ENCODE data around the gene DLGAP1. TPM values are rescaled to one million over a fixed set of nuclear protein-coding genes. Genes with fewer than 3 reads are reported as not detected.
A peak's percentile ranks its signal among the peaks of the same experiment; 100 is the strongest.

The DLGAP1 gene
- total and polyA plus RNA-seq, 2 experiments from 2014 or later, result 3.1 to 6.5 TPM

GRCh38 chr18:3726238-3726951 lies 728.7 kb downstream of the DLGAP1 start:
- no peak overlapping the region for H3K4me2 ChIP-seq
- no peak for TF ChIP-seq EZH2phosphoT487 (IDR thresholded peaks at IDR 0.05; ENCODE audit: low read depth, severe bottlenecking, unreplicated experiment)
- no peak for TF ChIP-seq EZH2 (IDR thresholded peaks at IDR 0.05; ENCODE audit: borderline replicate concordance)
- TF ChIP-seq CTCF (IDR thresholded peaks at IDR 0.05; ENCODE audit: poor library complexity), result no peak
- no peak overlapping the region for H2AFZ ChIP-seq
- no peaks in the 10 kb centered on the region for H3K9me3 ChIP-seq (ENCODE audit: low read depth)
- 88% methylated on average over 4 of the region's 4 CpGs for WGBS (ENCODE audit: low lambda C conversion rate, missing lambda C conversion rate)
- no peak overlapping the region for H3K4me3 ChIP-seq
- DNase-seq (ENCODE audit: low spot score), result no peak
- no peaks in the 10 kb centered on the region for H3K27me3 ChIP-seq
- H3K4me1 ChIP-seq (ENCODE audit: insufficient read depth), result peaks cover 28% of the 10 kb centered on the region
- H3K79me2 ChIP-seq, result no peaks in the 10 kb centered on the region
- H3K9me2 ChIP-seq (replicated peaks; ENCODE audit: insufficient read depth), result no peaks in the 10 kb centered on the region
- H3K36me3 ChIP-seq (replicated peaks; ENCODE audit: insufficient read depth, low read depth), result no peaks in the 10 kb centered on the region
- H4K20me1 ChIP-seq (ENCODE audit: insufficient read depth, poor library complexity, severe bottlenecking), result no peaks in the 10 kb centered on the region
- no peak overlapping the region for H3K27ac ChIP-seq

DNA sequence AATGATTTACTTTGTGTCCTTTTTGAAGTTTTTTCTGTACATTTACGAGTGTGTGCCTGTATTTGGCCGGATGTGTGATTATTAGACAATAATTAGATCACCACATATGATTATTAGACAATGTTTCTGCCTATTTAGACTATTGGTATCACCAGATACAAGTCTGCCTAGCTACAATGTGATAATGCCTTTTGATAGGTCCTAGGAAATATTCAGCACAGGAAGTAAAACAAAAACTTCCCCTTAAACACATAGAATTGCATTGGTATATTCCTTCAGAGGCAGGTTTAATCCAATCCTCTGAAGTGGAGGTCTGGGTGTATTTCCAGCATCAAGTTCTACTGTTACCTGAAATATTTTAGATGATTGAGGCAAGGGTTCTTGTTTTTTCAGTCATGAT lies 730.0 kb downstream of the DLGAP1 start:
- H3K36me3 ChIP-seq (replicated peaks; ENCODE audit: insufficient read depth, low read depth), result no peaks in the 10 kb centered on the region
- H3K4me3 ChIP-seq, result no peak overlapping the region
- no peaks in the 10 kb centered on the region for H3K9me3 ChIP-seq (ENCODE audit: low read depth)
- no peaks in the 10 kb centered on the region for H3K27me3 ChIP-seq
- 47% methylated on average over 2 of the region's 2 CpGs for WGBS (ENCODE audit: low lambda C conversion rate, missing lambda C conversion rate)
- no peaks in the 10 kb centered on the region for H3K79me2 ChIP-seq
- DNase-seq (ENCODE audit: low spot score), result no peak
- H2AFZ ChIP-seq, result no peak overlapping the region
- H3K4me1 ChIP-seq (ENCODE audit: insufficient read depth), result peaks cover 32% of the 10 kb centered on the region
- no peak overlapping the region for H3K27ac ChIP-seq
- no peaks in the 10 kb centered on the region for H4K20me1 ChIP-seq (ENCODE audit: insufficient read depth, poor library complexity, severe bottlenecking)
- H3K9me2 ChIP-seq (replicated peaks; ENCODE audit: insufficient read depth), result no peaks in the 10 kb centered on the region
- TF ChIP-seq CTCF (IDR thresholded peaks at IDR 0.05; ENCODE audit: poor library complexity), result no peak
- TF ChIP-seq EZH2phosphoT487 (IDR thresholded peaks at IDR 0.05; ENCODE audit: low read depth, severe bottlenecking, unreplicated experiment), result no peak
- no peak for TF ChIP-seq EZH2 (IDR thresholded peaks at IDR 0.05; ENCODE audit: borderline replicate concordance)
- H3K4me2 ChIP-seq, result no peak overlapping the region

DNA sequence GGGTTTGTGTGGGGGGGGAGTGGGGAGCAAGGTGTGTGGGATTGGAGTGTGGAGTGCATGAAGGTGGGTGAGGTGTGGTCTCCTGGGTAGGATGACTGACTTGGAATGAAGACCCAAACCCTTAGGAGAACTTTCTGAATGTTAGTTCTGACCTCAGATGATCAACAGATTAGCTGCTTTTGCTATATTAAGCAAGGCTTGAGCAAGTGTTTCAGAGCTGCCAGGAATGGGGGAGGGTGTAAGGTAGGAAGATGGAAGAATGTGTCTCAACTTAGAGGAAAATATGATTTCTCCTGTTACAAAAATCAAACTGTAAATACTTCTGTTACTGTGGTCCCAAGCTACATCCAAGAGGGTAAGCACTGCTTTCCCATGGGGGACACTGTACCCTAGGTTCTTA lies 731.6 kb downstream of the DLGAP1 start:
- Histone ChIP-seq H3K27ac (peak overlapping the region; percentile 82), H3K4me2 (peak overlapping the region; percentile 65)

More for the DNA sequence above, 731.6 kb downstream of the DLGAP1 start:
- H3K4me3 ChIP-seq, result no peak overlapping the region
- H3K4me1 ChIP-seq (ENCODE audit: insufficient read depth), result peaks cover 32% of the 10 kb centered on the region
- no peaks in the 10 kb centered on the region for H3K9me2 ChIP-seq (replicated peaks; ENCODE audit: insufficient read depth)
- no peak overlapping the region for H2AFZ ChIP-seq
- TF ChIP-seq EZH2phosphoT487 (IDR thresholded peaks at IDR 0.05; ENCODE audit: low read depth, severe bottlenecking, unreplicated experiment) (no peak), CTCF (IDR thresholded peaks at IDR 0.05; ENCODE audit: poor library complexity) (no peak), EZH2 (IDR thresholded peaks at IDR 0.05; ENCODE audit: borderline replicate concordance) (no peak)
- no peaks in the 10 kb centered on the region for H4K20me1 ChIP-seq (ENCODE audit: insufficient read depth, poor library complexity, severe bottlenecking)
- no peaks in the 10 kb centered on the region for H3K27me3 ChIP-seq
- DNase-seq (ENCODE audit: low spot score), result no peak
- no peaks in the 10 kb centered on the region for H3K79me2 ChIP-seq
- no peaks in the 10 kb centered on the region for H3K36me3 ChIP-seq (replicated peaks; ENCODE audit: insufficient read depth, low read depth)
- no peaks in the 10 kb centered on the region for H3K9me3 ChIP-seq (ENCODE audit: low read depth)
